Neuron (in vitro differentiated cells): Measurements from ENCODE around the gene PTEN.
"Not testable (repeated sequence)": the region's sequence is repeated elsewhere in the genome, so short reads cannot be mapped to it uniquely, and the experiment has no call there.

ENCODE experiments used
- H2AFZ ChIP-seq: one replicate; pipeline ENCODE4 v1.6.1; 2013; ENCODE audit warnings: low read depth, mild to moderate bottlenecking, inconsistent platforms, low read length, moderate library complexity
- H3K27me3 ChIP-seq: one replicate; pipeline ENCODE4 v1.6.1; 2013; ENCODE audit warnings: low read length; ENCODE audit not compliant: insufficient read depth
- H3K36me3 ChIP-seq: one replicate; pipeline ENCODE4 v1.6.1; 2013; ENCODE audit warnings: low read length; ENCODE audit not compliant: insufficient read depth
- H3K4me1 ChIP-seq: one replicate; pipeline ENCODE4 v1.6.1; 2013; ENCODE audit warnings: low read length; ENCODE audit not compliant: insufficient read depth
- H3K4me3 ChIP-seq: 2 replicates; pipeline ENCODE4 v1.5.1; 2013; ENCODE audit warnings: mild to moderate bottlenecking, low read length, moderate library complexity
- H3K9me3 ChIP-seq: one replicate; pipeline ENCODE4 v1.6.1; 2013; ENCODE audit warnings: low read length

Gene PTEN

GRCh38 chr10:87887146-87887545, 23.7 kb downstream of the PTEN start:
- Histone ChIP-seq H3K36me3 (peaks cover 29% of the 10 kb centered on the region), H3K4me1 (no peaks in the 10 kb centered on the region), H3K27me3 (no peaks in the 10 kb centered on the region), H2AFZ (no peak overlapping the region), H3K9me3 (peaks cover 12% of the 10 kb centered on the region), H3K4me3 (no peak overlapping the region)

- no peaks in the 10 kb centered on the region for H3K27me3 ChIP-seq
- H3K4me1 ChIP-seq, result no peaks in the 10 kb centered on the region
- peaks cover 29% of the 10 kb centered on the region for H3K36me3 ChIP-seq
- peaks cover 12% of the 10 kb centered on the region for H3K9me3 ChIP-seq
- no peak overlapping the region for H3K4me3 ChIP-seq
- H2AFZ ChIP-seq, result no peak overlapping the region
Measured at GRCh38 chr10:87887548-87888289, 24.3 kb downstream of the PTEN start.

GRCh38 chr10:87895430-87895829, 32.0 kb downstream of the PTEN start:
- Histone ChIP-seq H3K4me3 (no peak overlapping the region), H3K9me3 (no peaks in the 10 kb centered on the region), H3K4me1 (no peaks in the 10 kb centered on the region), H3K27me3 (no peaks in the 10 kb centered on the region), H2AFZ (no peak overlapping the region), H3K36me3 (peaks cover 17% of the 10 kb centered on the region)

- no peaks in the 10 kb centered on the region for H3K27me3 ChIP-seq
- no peaks in the 10 kb centered on the region for H3K9me3 ChIP-seq
- peaks cover 13% of the 10 kb centered on the region for H3K36me3 ChIP-seq
- H3K4me3 ChIP-seq, result no peak overlapping the region
- H2AFZ ChIP-seq, result no peak overlapping the region
- no peaks in the 10 kb centered on the region for H3K4me1 ChIP-seq
Measured at GRCh38 chr10:87896216-87896615, 32.8 kb downstream of the PTEN start.

- not testable (repeated sequence) for H2AFZ ChIP-seq, H3K9me3 ChIP-seq, H3K27me3 ChIP-seq, H3K4me3 ChIP-seq, H3K36me3 ChIP-seq, H3K4me1 ChIP-seq
Measured at GRCh38 chr10:87897957-87898356, 34.5 kb downstream of the PTEN start.

GRCh38 chr10:87903396-87903795, 40.0 kb downstream of the PTEN start:
- not testable (repeated sequence) for H3K27me3 ChIP-seq, H2AFZ ChIP-seq, H3K4me1 ChIP-seq, H3K4me3 ChIP-seq
- Histone ChIP-seq H3K36me3 (peaks cover 18% of the 10 kb centered on the region), H3K9me3 (peaks cover 17% of the 10 kb centered on the region)

- Histone ChIP-seq H3K4me1 (no peaks in the 10 kb centered on the region), H3K4me3 (no peak overlapping the region), H3K36me3 (peaks cover 21% of the 10 kb centered on the region), H3K27me3 (no peaks in the 10 kb centered on the region), H2AFZ (no peak overlapping the region), H3K9me3 (peaks cover 8% of the 10 kb centered on the region)
Measured at GRCh38 chr10:87913156-87913921, 49.9 kb downstream of the PTEN start.

- Histone ChIP-seq H3K36me3 (peaks cover 19% of the 10 kb centered on the region), H3K9me3 (peaks cover 8% of the 10 kb centered on the region), H3K4me3 (no peak overlapping the region), H2AFZ (no peak overlapping the region), H3K27me3 (no peaks in the 10 kb centered on the region), H3K4me1 (no peaks in the 10 kb centered on the region)
Measured at GRCh38 chr10:87915406-87915805, 52.0 kb downstream of the PTEN start.

- Histone ChIP-seq H3K27me3 (no peaks in the 10 kb centered on the region), H2AFZ (no peak overlapping the region), H3K36me3 (peaks cover 19% of the 10 kb centered on the region), H3K4me3 (no peak overlapping the region), H3K9me3 (peaks cover 8% of the 10 kb centered on the region), H3K4me1 (no peaks in the 10 kb centered on the region)
Measured at GRCh38 chr10:87915989-87916388, 52.6 kb downstream of the PTEN start.

- Histone ChIP-seq H2AFZ (no peak overlapping the region), H3K36me3 (peaks cover 19% of the 10 kb centered on the region), H3K4me3 (no peak overlapping the region), H3K27me3 (no peaks in the 10 kb centered on the region), H3K9me3 (peaks cover 8% of the 10 kb centered on the region), H3K4me1 (no peaks in the 10 kb centered on the region)
Measured at GRCh38 chr10:87916515-87916914, 53.1 kb downstream of the PTEN start.

GRCh38 chr10:87918254-87918859, 54.9 kb downstream of the PTEN start:
- Histone ChIP-seq H3K36me3 (peaks cover 7% of the 10 kb centered on the region), H2AFZ (no peak overlapping the region), H3K9me3 (peaks cover 2% of the 10 kb centered on the region), H3K4me1 (no peaks in the 10 kb centered on the region), H3K4me3 (no peak overlapping the region), H3K27me3 (no peaks in the 10 kb centered on the region)

- peaks cover 12% of the 10 kb centered on the region for H3K36me3 ChIP-seq
- no peak overlapping the region for H2AFZ ChIP-seq
- no peaks in the 10 kb centered on the region for H3K27me3 ChIP-seq
- no peak overlapping the region for H3K4me3 ChIP-seq
- H3K9me3 ChIP-seq, result no peaks in the 10 kb centered on the region
- no peaks in the 10 kb centered on the region for H3K4me1 ChIP-seq
Measured at GRCh38 chr10:87920538-87920937, 57.1 kb downstream of the PTEN start.

- no peaks in the 10 kb centered on the region for H3K9me3 ChIP-seq
Measured at GRCh38 chr10:87921931-87922688, 58.7 kb downstream of the PTEN start.

More at GRCh38 chr10:87921931-87922688, 58.7 kb downstream of the PTEN start:
- H2AFZ ChIP-seq, result no peak overlapping the region
- H3K4me3 ChIP-seq, result no peak overlapping the region
- H3K36me3 ChIP-seq, result peaks cover 9% of the 10 kb centered on the region
- no peaks in the 10 kb centered on the region for H3K27me3 ChIP-seq
- H3K4me1 ChIP-seq, result no peaks in the 10 kb centered on the region
